Upper lobe of left lung (tissue), 4 donors: ENCODE measurements around the gene PPFIA3.

ENCODE experiments used
- CTCF ChIP-seq, 6 experiments: fragments of 450-650 bp in 4 of 6; fragments of 200-600 bp in 2 of 6; sonication (generic) in 2 of 6; IDR thresholded peaks; one replicate each; pipeline ENCODE4 v1.5.1; 2016 to 2019; ENCODE audit warnings: antibody characterized with exemption in 6 of 6
- EP300 ChIP-seq, 4 donors: sonication (generic); formaldehyde crosslinking; IDR thresholded peaks; one replicate each; pipeline ENCODE4 v1.5.1; 2017; ENCODE audit warnings: antibody characterized with exemption in 4 of 4, control low read depth in 2 of 4
- POLR2A ChIP-seq, 4 donors: fragments of 450-650 bp; IDR thresholded peaks; one replicate each; pipeline ENCODE4 v1.5.1; 2016 to 2017; ENCODE audit warnings: antibody characterized with exemption in 4 of 4, mild to moderate bottlenecking in 2 of 4

GRCh38 chr19:49193822-49194394 is 74.6 kb downstream of the PPFIA3 start:
- no peak for TF ChIP-seq POLR2A (IDR thresholded peaks at IDR 0.05)
- no peak for TF ChIP-seq CTCF (IDR thresholded peaks at IDR 0.05)
- no peak for TF ChIP-seq EP300 (IDR thresholded peaks at IDR 0.05)
